ENCODE results near the gene PODXL. TPM values are rescaled to one million over a fixed set of nuclear protein-coding genes. Genes with fewer than 3 reads are reported as not detected.

PODXL gene
- polyA plus RNA-seq, 1 donor (not counting 4 experiments of a cell fraction or from before 2014, with no cell fraction given) = 0.08 TPM

Other genes starting within 250 kb of the PODXL start
- 28.3 to 43.8 TPM (median 36.1 TPM) in 3 replicates for gene MKLN1, start 228.8 kb downstream of the PODXL start, polyA plus RNA-seq

Measured in keratinocyte (primary cell).